Hematopoietic multipotent progenitor cell (in vitro differentiated cells): ENCODE data around the gene PRKCB. TPM values are rescaled to one million over a fixed set of nuclear protein-coding genes. Genes with fewer than 3 reads are reported as not detected.
A peak's percentile ranks its signal among the peaks of the same experiment; 100 is the strongest.

ENCODE experiments used
- DNase-seq, 3 donors: peaks; one replicate each; pipeline ENCODE4 v3.0.0-alpha.2; 2011 to 2015; ENCODE audit warnings: low read depth in 2 of 3, low spot score in 2 of 3
- total RNA-seq: library from RNA; depleted of rRNA; stranded (reverse); fragments of >200 nt; gene quantifications from one replicate; pipeline ENCODE4 v1.2.3, GENCODE V29; 2012

Gene PRKCB
- total RNA-seq, 1 donor: 71.6 TPM

- DNase-seq: no peak
Measured at GRCh38 chr16:24116989-24117388, 281.2 kb downstream of the PRKCB start.

- no peak for DNase-seq
Measured at GRCh38 chr16:24117680-24118079, 281.9 kb downstream of the PRKCB start.

- DNase-seq: no peak
Measured at GRCh38 chr16:24118126-24118821, 282.5 kb downstream of the PRKCB start.

GRCh38 chr16:24119807-24120206 is 284.0 kb downstream of the PRKCB start:
- DNase-seq: no peak

GRCh38 chr16:24123275-24123674 is 287.5 kb downstream of the PRKCB start:
- DNase-seq: no peak

GRCh38 chr16:24124291-24124690 is 288.5 kb downstream of the PRKCB start:
- no peak for DNase-seq

- peak in 1 of 3 donors; percentile 73 for DNase-seq
Measured at GRCh38 chr16:24125214-24125613, 289.4 kb downstream of the PRKCB start.

- no peak for DNase-seq
Measured at GRCh38 chr16:24129412-24129918, 293.7 kb downstream of the PRKCB start.

- no peak for DNase-seq
Measured at GRCh38 chr16:24130494-24131085, 294.8 kb downstream of the PRKCB start.

GRCh38 chr16:24131294-24131693 is 295.5 kb downstream of the PRKCB start:
- DNase-seq: no peak

- no peak for DNase-seq
Measured at GRCh38 chr16:24132048-24132796, 296.4 kb downstream of the PRKCB start.

- DNase-seq: no peak
Measured at GRCh38 chr16:24132797-24133155, 297.0 kb downstream of the PRKCB start.

- peak in 1 of 3 donors; percentile 53 for DNase-seq
Measured at GRCh38 chr16:24135624-24136565, 300.1 kb downstream of the PRKCB start.

GRCh38 chr16:24138024-24138423 is 302.2 kb downstream of the PRKCB start:
- DNase-seq: no peak

- DNase-seq: no peak
Measured at GRCh38 chr16:24138575-24138974, 302.8 kb downstream of the PRKCB start.

- DNase-seq: no peak
Measured at GRCh38 chr16:24139282-24139681, 303.5 kb downstream of the PRKCB start.

- peak in 1 of 3 donors; percentile 9 for DNase-seq
Measured at GRCh38 chr16:24140730-24141129, 304.9 kb downstream of the PRKCB start.

- no peak for DNase-seq
Measured at GRCh38 chr16:24141466-24141865, 305.7 kb downstream of the PRKCB start.

GRCh38 chr16:24141917-24142316 is 306.1 kb downstream of the PRKCB start:
- no peak for DNase-seq

- no peak for DNase-seq
Measured at GRCh38 chr16:24145927-24146326, 310.1 kb downstream of the PRKCB start.

- DNase-seq: no peak
Measured at GRCh38 chr16:24146518-24146917, 310.7 kb downstream of the PRKCB start.
